K562 (cell line): ENCODE measurements around the gene SNX15. TPM values are rescaled to one million over a fixed set of nuclear protein-coding genes. Genes with fewer than 3 reads are reported as not detected.
A peak's percentile ranks its signal among the peaks of the same experiment; 100 is the strongest.

Source experiments
- ASH1L ChIP-seq: fragments of 450-650 bp; IDR thresholded peaks from 2 replicates; pipeline ENCODE4 v1.6.1; 2018; ENCODE audit warnings: borderline replicate concordance, mild to moderate bottlenecking, low read depth; ENCODE audit not compliant: partially characterized antibody
- CREB1 ChIP-seq, 2 experiments: sonication (generic) in 1 of 2; formaldehyde crosslinking in 1 of 2; IDR thresholded peaks; 2 replicates each; pipeline versions ENCODE4 v1.6.1 to v1.8.0; 2012 to 2022; ENCODE audit warnings: inconsistent platforms in 1 of 2, mild to moderate bottlenecking in 1 of 2, missing genetic modification reagents in 1 of 2, moderate library complexity in 1 of 2
- DIDO1 ChIP-seq: fragments of 450-650 bp; IDR thresholded peaks from 2 replicates; pipeline ENCODE4 v1.6.1; 2016; ENCODE audit warnings: low read depth, missing biosample characterization, missing genetic modification characterization
- ESRRA ChIP-seq: fragments of 450-650 bp; IDR thresholded peaks from 2 replicates; pipeline ENCODE4 v1.6.1; 2014; ENCODE audit warnings: low read depth, mild to moderate bottlenecking, moderate library complexity, borderline replicate concordance
- HDGF ChIP-seq: fragments of 450-650 bp; IDR thresholded peaks from 2 replicates; pipeline ENCODE4 v1.6.1; 2016
- HLTF ChIP-seq: fragments of 450-650 bp; IDR thresholded peaks from 2 replicates; pipeline ENCODE4 v1.6.1; 2016
- MCM5 ChIP-seq: fragments of 450-650 bp; IDR thresholded peaks from 2 replicates; pipeline ENCODE4 v1.6.1; 2016; ENCODE audit warnings: low read depth
- NRF1 ChIP-seq, 2 experiments: fragments of 450-650 bp; IDR thresholded peaks in 1 of 2; conservative IDR thresholded peaks in 1 of 2; 2 replicates each; pipeline ENCODE4 v1.6.1; 2014; ENCODE audit warnings: mild to moderate bottlenecking in 2 of 2
- RBM15 ChIP-seq: fragments of 200-400 bp; formaldehyde crosslinking; IDR thresholded peaks from 2 replicates; pipeline ENCODE4 v1.6.1; 2018; ENCODE audit warnings: mild to moderate bottlenecking, low read length, moderate library complexity; ENCODE audit not compliant: insufficient read depth
- THRAP3 ChIP-seq: fragments of 450-650 bp; IDR thresholded peaks from 2 replicates; pipeline ENCODE4 v1.6.1; 2016; ENCODE audit warnings: mild to moderate bottlenecking, inconsistent platforms, borderline replicate concordance
- ZNF79 ChIP-seq: fragments of 250-450 bp; sonication (Bioruptor Pico); IDR thresholded peaks from 2 replicates; pipeline ENCODE4 v1.4.0; 2020; ENCODE audit warnings: low read depth, mild to moderate bottlenecking, moderate library complexity
- polyA plus RNA-seq, 8 experiments: library from polyadenylated mRNA; depleted of rRNA in 4 of 8; stranded (reverse) in 5 of 8; unstranded in 3 of 8; fragments of >200 nt; fragmentation: Nextera tagmentation in 2 of 8; fragmentation: Illumina TruSeq in 1 of 8; extraction: Ambion mirVana in 2 of 8; extraction: Trizol in 1 of 8; gene quantifications; 2 replicates each; pipeline versions ENCODE4 v1.2.1 to v1.2.3, GENCODE V29; 2011 to 2014; ENCODE audit warnings: inconsistent platforms in 1 of 8, missing spikeins in 1 of 8
- total RNA-seq, 7 experiments: library from RNA; depleted of rRNA in 6 of 7; stranded (reverse); fragments of >200 nt in 6 of 7; fragmentation: Illumina TruSeq in 2 of 7; extraction: Trizol in 2 of 7; gene quantifications; 2 replicates each; pipeline versions ENCODE4 v1.2.1 to v1.2.3, GENCODE V29; 2011 to 2021; ENCODE audit warnings: low replicate concordance in 1 of 7
- TF ChIP-seq, protein P1 (sequence below), 2 experiments: IDR thresholded peaks in 1 of 2; conservative IDR thresholded peaks in 1 of 2; 2 replicates each; pipeline ENCODE4 v1.6.1; 2016; ENCODE audit warnings: low read depth in 2 of 2, mild to moderate bottlenecking in 1 of 2, missing compliant biosample characterization in 1 of 2, missing genetic modification characterization in 1 of 2, moderate library complexity in 1 of 2
- TF ChIP-seq, protein P2 (sequence below): fragments of 450-650 bp; formaldehyde crosslinking; IDR thresholded peaks from 2 replicates; pipeline ENCODE4 v1.4.0; 2020; ENCODE audit warnings: mild to moderate bottlenecking, mixed read lengths
- TF ChIP-seq, protein P3 (sequence below): fragments of 250-450 bp; sonication (Bioruptor Pico); IDR thresholded peaks from 2 replicates; pipeline ENCODE4 v1.8.0; 2021; ENCODE audit warnings: moderate library complexity, mild to moderate bottlenecking, inconsistent platforms
- TF ChIP-seq, protein P4 (sequence below), 2 experiments: fragments of 150-350 bp in 1 of 2; IDR thresholded peaks; 2 replicates each; pipeline ENCODE4 v1.6.1; 2012 to 2016; ENCODE audit warnings: low read depth in 2 of 2, low read length in 2 of 2, mild to moderate bottlenecking in 1 of 2, moderate library complexity in 1 of 2
- TF ChIP-seq, protein P5 (sequence below): fragments of 250-450 bp; sonication (Bioruptor Pico); IDR thresholded peaks from 2 replicates; pipeline ENCODE4 v1.5.0; 2020; ENCODE audit warnings: mild to moderate bottlenecking, borderline replicate concordance

The SNX15 gene
- total and polyA plus RNA-seq, 9 of the 15 experiments (the other 6 are each of a cell fraction or from before 2014, with no cell fraction given): 1.8 to 27.8 (median 15.2) TPM

DNA sequence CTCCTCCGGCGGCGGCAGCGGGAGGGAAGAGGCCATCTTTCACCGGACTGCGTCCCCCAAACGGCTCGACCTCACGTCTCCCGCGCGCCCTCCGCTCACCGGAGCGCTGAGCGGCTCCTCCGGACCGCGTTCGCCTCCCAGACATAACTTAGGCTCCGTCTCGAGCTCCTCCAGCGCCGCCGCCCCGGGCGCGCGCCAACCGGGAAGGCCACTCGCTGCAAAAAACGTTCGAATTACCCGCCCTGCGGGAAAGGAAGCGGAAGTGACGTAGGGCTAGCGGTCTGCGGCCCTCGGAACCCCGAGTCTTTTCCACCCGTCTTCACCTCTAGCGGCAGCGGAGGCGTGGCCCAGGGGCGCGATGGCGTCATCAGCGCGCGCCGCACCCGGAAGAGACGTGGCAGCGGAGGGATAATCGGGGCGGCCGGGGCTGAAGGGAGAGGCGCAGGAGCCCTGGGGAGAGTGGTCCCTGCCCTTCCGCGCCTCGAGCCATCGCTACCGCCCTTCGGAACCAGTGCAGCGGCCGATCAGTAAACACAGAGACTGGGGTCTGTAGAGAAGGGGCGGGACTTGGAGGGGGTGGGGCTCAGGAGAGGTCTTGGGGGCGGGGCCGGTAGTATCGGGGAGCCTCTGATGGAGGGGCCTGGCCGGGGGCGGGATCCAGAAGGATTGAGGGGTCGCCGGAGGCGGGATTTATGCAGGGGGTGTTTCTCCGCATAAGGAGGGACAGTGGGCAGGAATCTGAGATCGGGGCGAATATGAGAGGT, 56.8 kb downstream of the SNX15 start, which contains the start of the genes CDCA5 and ZFPL1 (continued):
- TF ChIP-seq, protein P1, sequence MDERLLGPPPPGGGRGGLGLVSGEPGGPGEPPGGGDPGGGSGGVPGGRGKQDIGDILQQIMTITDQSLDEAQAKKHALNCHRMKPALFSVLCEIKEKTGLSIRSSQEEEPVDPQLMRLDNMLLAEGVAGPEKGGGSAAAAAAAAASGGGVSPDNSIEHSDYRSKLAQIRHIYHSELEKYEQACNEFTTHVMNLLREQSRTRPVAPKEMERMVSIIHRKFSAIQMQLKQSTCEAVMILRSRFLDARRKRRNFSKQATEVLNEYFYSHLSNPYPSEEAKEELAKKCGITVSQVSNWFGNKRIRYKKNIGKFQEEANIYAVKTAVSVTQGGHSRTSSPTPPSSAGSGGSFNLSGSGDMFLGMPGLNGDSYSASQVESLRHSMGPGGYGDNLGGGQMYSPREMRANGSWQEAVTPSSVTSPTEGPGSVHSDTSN (CRISPR knock-in tag; IDR thresholded peaks at IDR 0.05; ENCODE audit: low read depth): no peak
- TF ChIP-seq, protein P1 (tag; conservative IDR thresholded peaks at IDR 0.05; ENCODE audit: low read depth): no peak
- TF ChIP-seq HLTF (no peak), HDGF (no peak), ZNF79 (CRISPR knock-in tag) (no peak), THRAP3 (no peak), NRF1 (conservative IDR thresholded peaks at IDR 0.05 in 1 of 2, IDR thresholded peaks at IDR 0.05 in 1 of 2) (peak; percentile 46 to 55), MCM5 (no peak), CREB1 (IDR thresholded peaks at IDR 0.05) (peak; percentile 99), CREB1 (CRISPR knock-in tag; IDR thresholded peaks at IDR 0.05) (peak; percentile 99), DIDO1 (tag) (peak; percentile 87), RBM15 (no peak), ASH1L (no peak), ESRRA (peak; percentile 89)
- TF ChIP-seq, protein P2, sequence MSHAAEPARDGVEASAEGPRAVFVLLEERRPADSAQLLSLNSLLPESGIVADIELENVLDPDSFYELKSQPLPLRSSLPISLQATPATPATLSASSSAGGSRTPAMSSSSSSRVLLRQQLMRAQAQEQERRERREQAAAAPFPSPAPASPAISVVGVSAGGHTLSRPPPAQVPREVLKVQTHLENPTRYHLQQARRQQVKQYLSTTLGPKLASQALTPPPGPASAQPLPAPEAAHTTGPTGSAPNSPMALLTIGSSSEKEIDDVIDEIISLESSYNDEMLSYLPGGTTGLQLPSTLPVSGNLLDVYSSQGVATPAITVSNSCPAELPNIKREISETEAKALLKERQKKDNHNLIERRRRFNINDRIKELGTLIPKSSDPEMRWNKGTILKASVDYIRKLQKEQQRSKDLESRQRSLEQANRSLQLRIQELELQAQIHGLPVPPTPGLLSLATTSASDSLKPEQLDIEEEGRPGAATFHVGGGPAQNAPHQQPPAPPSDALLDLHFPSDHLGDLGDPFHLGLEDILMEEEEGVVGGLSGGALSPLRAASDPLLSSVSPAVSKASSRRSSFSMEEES: no peak
- TF ChIP-seq, protein P3, sequence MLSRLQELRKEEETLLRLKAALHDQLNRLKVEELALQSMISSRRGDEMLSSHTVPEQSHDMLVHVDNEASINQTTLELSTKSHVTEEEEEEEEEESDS (CRISPR knock-in tag): no peak
- TF ChIP-seq, protein P4, sequence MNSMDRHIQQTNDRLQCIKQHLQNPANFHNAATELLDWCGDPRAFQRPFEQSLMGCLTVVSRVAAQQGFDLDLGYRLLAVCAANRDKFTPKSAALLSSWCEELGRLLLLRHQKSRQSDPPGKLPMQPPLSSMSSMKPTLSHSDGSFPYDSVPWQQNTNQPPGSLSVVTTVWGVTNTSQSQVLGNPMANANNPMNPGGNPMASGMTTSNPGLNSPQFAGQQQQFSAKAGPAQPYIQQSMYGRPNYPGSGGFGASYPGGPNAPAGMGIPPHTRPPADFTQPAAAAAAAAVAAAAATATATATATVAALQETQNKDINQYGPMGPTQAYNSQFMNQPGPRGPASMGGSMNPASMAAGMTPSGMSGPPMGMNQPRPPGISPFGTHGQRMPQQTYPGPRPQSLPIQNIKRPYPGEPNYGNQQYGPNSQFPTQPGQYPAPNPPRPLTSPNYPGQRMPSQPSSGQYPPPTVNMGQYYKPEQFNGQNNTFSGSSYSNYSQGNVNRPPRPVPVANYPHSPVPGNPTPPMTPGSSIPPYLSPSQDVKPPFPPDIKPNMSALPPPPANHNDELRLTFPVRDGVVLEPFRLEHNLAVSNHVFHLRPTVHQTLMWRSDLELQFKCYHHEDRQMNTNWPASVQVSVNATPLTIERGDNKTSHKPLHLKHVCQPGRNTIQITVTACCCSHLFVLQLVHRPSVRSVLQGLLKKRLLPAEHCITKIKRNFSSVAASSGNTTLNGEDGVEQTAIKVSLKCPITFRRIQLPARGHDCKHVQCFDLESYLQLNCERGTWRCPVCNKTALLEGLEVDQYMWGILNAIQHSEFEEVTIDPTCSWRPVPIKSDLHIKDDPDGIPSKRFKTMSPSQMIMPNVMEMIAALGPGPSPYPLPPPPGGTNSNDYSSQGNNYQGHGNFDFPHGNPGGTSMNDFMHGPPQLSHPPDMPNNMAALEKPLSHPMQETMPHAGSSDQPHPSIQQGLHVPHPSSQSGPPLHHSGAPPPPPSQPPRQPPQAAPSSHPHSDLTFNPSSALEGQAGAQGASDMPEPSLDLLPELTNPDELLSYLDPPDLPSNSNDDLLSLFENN (IDR thresholded peaks at IDR 0.05; ENCODE audit: low read depth in 2 of 2, low read length in 2 of 2): peak in 1 of 2 experiments; percentile 44; a peak in 1 of 4 replicates
- TF ChIP-seq, protein P5, sequence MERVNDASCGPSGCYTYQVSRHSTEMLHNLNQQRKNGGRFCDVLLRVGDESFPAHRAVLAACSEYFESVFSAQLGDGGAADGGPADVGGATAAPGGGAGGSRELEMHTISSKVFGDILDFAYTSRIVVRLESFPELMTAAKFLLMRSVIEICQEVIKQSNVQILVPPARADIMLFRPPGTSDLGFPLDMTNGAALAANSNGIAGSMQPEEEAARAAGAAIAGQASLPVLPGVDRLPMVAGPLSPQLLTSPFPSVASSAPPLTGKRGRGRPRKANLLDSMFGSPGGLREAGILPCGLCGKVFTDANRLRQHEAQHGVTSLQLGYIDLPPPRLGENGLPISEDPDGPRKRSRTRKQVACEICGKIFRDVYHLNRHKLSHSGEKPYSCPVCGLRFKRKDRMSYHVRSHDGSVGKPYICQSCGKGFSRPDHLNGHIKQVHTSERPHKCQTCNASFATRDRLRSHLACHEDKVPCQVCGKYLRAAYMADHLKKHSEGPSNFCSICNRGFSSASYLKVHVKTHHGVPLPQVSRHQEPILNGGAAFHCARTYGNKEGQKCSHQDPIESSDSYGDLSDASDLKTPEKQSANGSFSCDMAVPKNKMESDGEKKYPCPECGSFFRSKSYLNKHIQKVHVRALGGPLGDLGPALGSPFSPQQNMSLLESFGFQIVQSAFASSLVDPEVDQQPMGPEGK (CRISPR knock-in tag): no peak
